SK-N-SH (cell line): ENCODE measurements around the gene PCSK5. TPM values are rescaled to one million over a fixed set of nuclear protein-coding genes. Genes with fewer than 3 reads are reported as not detected.

Experiments used
- CTCF ChIA-PET: fragments of 300-600, 350-600 bp; formaldehyde crosslinking; extraction: SDS; loops from one replicate; lab custom pipeline; 2021; lab: Yijun Ruan, JAX
- POLR2A ChIA-PET: fragments of 350-600 bp; sonication (Branson Sonifier 250); formaldehyde crosslinking; extraction: SDS; loops from one replicate; lab custom pipeline; 2020; ENCODE audit warnings: antibody characterized with exemption, inconsistent platforms; lab: Yijun Ruan, JAX
- DNase-seq: peaks from one replicate; pipeline ENCODE4 v3.0.0; 2012
- H2AFZ ChIP-seq: fragments of 200-600 bp; sonication (generic); 2 replicates; pipeline ENCODE4 v1.8.1; 2016; ENCODE audit warnings: antibody characterized with exemption, mild to moderate bottlenecking, low read depth
- H3F3A ChIP-seq: fragments of 200-600 bp; sonication (generic); replicated peaks from 2 replicates; pipeline ENCODE3; 2016; ENCODE audit warnings: antibody characterized with exemption, mild to moderate bottlenecking; ENCODE audit not compliant: insufficient read depth
- H3K27ac ChIP-seq, 2 experiments: fragments of 200-500 bp in 1 of 2; fragments of 200-600 bp in 1 of 2; sonication (Bioruptor generic) in 1 of 2; sonication (generic), shearing (Covaris generic) in 1 of 2; 2 replicates each; pipeline versions ENCODE4 v1.5.1 to v1.6.1; 2014 to 2016; ENCODE audit warnings: low read depth in 2 of 2, inconsistent platforms in 1 of 2, low read length in 1 of 2, mild to moderate bottlenecking in 1 of 2, mixed read lengths in 1 of 2
- H3K27me3 ChIP-seq: fragments of 200-600 bp; sonication (generic), shearing (Covaris generic); 2 replicates; pipeline ENCODE4 v1.6.1; 2016; ENCODE audit warnings: mixed run types; ENCODE audit not compliant: insufficient read depth
- H3K36me3 ChIP-seq, 2 experiments: fragments of 200-500 bp in 1 of 2; fragments of 200-600 bp in 1 of 2; sonication (Bioruptor generic) in 1 of 2; sonication (generic) in 1 of 2; replicated peaks in 1 of 2; 2 replicates each; pipeline versions ENCODE3 to v1.5.1; 2014 to 2016; ENCODE audit warnings: low read length in 1 of 2, mild to moderate bottlenecking in 1 of 2; ENCODE audit not compliant: insufficient read depth in 2 of 2, control insufficient read depth in 1 of 2
- H3K4me1 ChIP-seq, 2 experiments: fragments of 200-500 bp in 1 of 2; fragments of 200-600 bp in 1 of 2; sonication (Bioruptor generic) in 1 of 2; sonication (generic), shearing (Covaris generic) in 1 of 2; 2 replicates each; pipeline versions ENCODE4 v1.5.1 to v1.6.1; 2014 to 2016; ENCODE audit warnings: low read depth in 1 of 2, low read length in 1 of 2, mixed run types in 1 of 2; ENCODE audit not compliant: insufficient read depth in 2 of 2, control insufficient read depth in 1 of 2
- H3K4me2 ChIP-seq: fragments of 200-600 bp; sonication (generic), shearing (Covaris generic); 2 replicates; pipeline ENCODE4 v1.6.1; 2017; ENCODE audit warnings: mixed run types
- H3K4me3 ChIP-seq, 2 experiments: fragments of 200-500 bp in 1 of 2; fragments of 200-600 bp in 1 of 2; sonication (Bioruptor generic) in 1 of 2; sonication (generic), shearing (Covaris generic) in 1 of 2; 2 replicates each; pipeline versions ENCODE4 v1.5.1 to v1.8.1; 2014 to 2016; ENCODE audit warnings: low read depth in 2 of 2, inconsistent platforms in 1 of 2, low read length in 1 of 2, mild to moderate bottlenecking in 1 of 2, mixed read lengths in 1 of 2, moderate library complexity in 1 of 2
- H3K79me2 ChIP-seq: fragments of 200-600 bp; sonication (generic); 2 replicates; pipeline ENCODE4 v1.8.1; 2017; ENCODE audit warnings: mild to moderate bottlenecking; ENCODE audit not compliant: insufficient read depth
- H3K9ac ChIP-seq: fragments of 200-600 bp; sonication (generic); 2 replicates; pipeline ENCODE4 v1.6.1; 2017; ENCODE audit warnings: mixed run types
- H3K9me2 ChIP-seq: fragments of 200-600 bp; sonication (generic); 2 replicates; pipeline ENCODE4 v1.6.1; 2017; ENCODE audit warnings: mixed run types
- H3K9me3 ChIP-seq: fragments of 200-600 bp; sonication (generic); 2 replicates; pipeline ENCODE4 v1.6.1; 2017; ENCODE audit warnings: mixed run types, mild to moderate bottlenecking, moderate library complexity
- H4K20me1 ChIP-seq: fragments of 200-600 bp; sonication (generic); 2 replicates; pipeline ENCODE4 v1.6.1; 2017; ENCODE audit warnings: mild to moderate bottlenecking, mixed run types; ENCODE audit not compliant: insufficient read depth
- CTCF ChIP-seq: fragments of 200-600 bp; sonication (generic); IDR thresholded peaks from 2 replicates; pipeline ENCODE4 v1.6.1; 2017; ENCODE audit warnings: antibody characterized with exemption, mild to moderate bottlenecking, moderate library complexity
- ELF1 ChIP-seq: IDR thresholded peaks from 2 replicates; pipeline ENCODE4 v1.4.0; 2012
- EZH2phosphoT487 ChIP-seq: fragments of 200-600 bp; sonication (generic); IDR thresholded peaks from 2 replicates; pipeline ENCODE4 v1.6.1; 2017; ENCODE audit warnings: low read depth, mixed run types, mild to moderate bottlenecking, antibody characterized with exemption, moderate library complexity, borderline replicate concordance
- FOSL2 ChIP-seq: IDR thresholded peaks from 2 replicates; pipeline ENCODE4 v1.4.0; 2012; ENCODE audit warnings: low read depth, mild to moderate bottlenecking, moderate library complexity, borderline replicate concordance
- FOXJ3 ChIP-seq: sonication (generic); formaldehyde crosslinking; IDR thresholded peaks from 2 replicates; pipeline ENCODE4 v1.5.1; 2020; ENCODE audit warnings: mild to moderate bottlenecking, missing genetic modification reagents
- GATA2 ChIP-seq: sonication (generic); formaldehyde crosslinking; IDR thresholded peaks from 2 replicates; pipeline ENCODE4 v1.5.0; 2020; ENCODE audit warnings: mild to moderate bottlenecking, missing genetic modification reagents
- MXI1 ChIP-seq: IDR thresholded peaks from 2 replicates; pipeline ENCODE4 v1.6.1; 2012; ENCODE audit warnings: mild to moderate bottlenecking, low read depth, low read length, improper control_type of control experiment
- NFIC ChIP-seq: IDR thresholded peaks from 2 replicates; pipeline ENCODE4 v1.4.0; 2012; ENCODE audit warnings: borderline replicate concordance
- POLR2AphosphoS5 ChIP-seq: IDR thresholded peaks from 2 replicates; pipeline ENCODE4 v1.6.1; 2012; ENCODE audit warnings: low read depth, low read length
- RAD21 ChIP-seq: IDR thresholded peaks from 2 replicates; pipeline ENCODE4 v1.6.1; 2012; ENCODE audit warnings: mild to moderate bottlenecking, low read length
- RCOR1 ChIP-seq: fragments of 150-350 bp; IDR thresholded peaks from 2 replicates; pipeline ENCODE4 v1.6.1; 2017; ENCODE audit warnings: antibody characterized with exemption, low read length
- RFX5 ChIP-seq: IDR thresholded peaks from 2 replicates; pipeline ENCODE4 v1.6.1; 2012; ENCODE audit warnings: mild to moderate bottlenecking, improper control_type of control experiment, low read length
- RXRA ChIP-seq: IDR thresholded peaks from 2 replicates; pipeline ENCODE4 v1.4.0; 2012; ENCODE audit warnings: low read depth, mild to moderate bottlenecking, borderline replicate concordance
- SIN3A ChIP-seq: IDR thresholded peaks from 2 replicates; pipeline ENCODE4 v1.6.1; 2012; ENCODE audit warnings: low read depth, mild to moderate bottlenecking, low read length, moderate library complexity, borderline replicate concordance
- SMC3 ChIP-seq: IDR thresholded peaks from 2 replicates; pipeline ENCODE4 v1.6.1; 2012; ENCODE audit warnings: low read depth, low read length, improper control_type of control experiment
- TAF1 ChIP-seq: IDR thresholded peaks from 2 replicates; pipeline ENCODE4 v1.6.1; 2012; ENCODE audit warnings: low read depth, mild to moderate bottlenecking, low read length, moderate library complexity, borderline replicate concordance
- WGBS: methylation state at CpG from one replicate; pipeline ENCODE4 v1.1.6; 2017; ENCODE audit warnings: low lambda C conversion rate; 5-methylcytosine and 5-hydroxymethylcytosine counted together
- polyA plus RNA-seq, 3 experiments: library from polyadenylated mRNA; depleted of rRNA; stranded (reverse); fragments of >200 nt; gene quantifications; 2 replicates each; pipeline ENCODE4 v1.2.3, GENCODE V29; 2012
- TF ChIP-seq, protein P1 (sequence below): fragments of 150-350 bp; IDR thresholded peaks from 2 replicates; pipeline ENCODE4 v1.6.1; 2017; ENCODE audit warnings: antibody characterized with exemption, low read length, low read depth, borderline replicate concordance
- TF ChIP-seq, protein P2 (sequence below): IDR thresholded peaks from 2 replicates; pipeline ENCODE4 v1.4.0; 2012; ENCODE audit warnings: low read depth

PCSK5 gene
- polyA plus RNA-seq, 1 of the 3 experiments (the other 2 are of a cell fraction): 0.08 TPM

GRCh38 chr9:75869236-75869635, 21.2 kb upstream of the PCSK5 start:
- TF ChIP-seq CTCF (no peak), RFX5 (no peak), TAF1 (no peak), EZH2phosphoT487 (no peak), RCOR1 (no peak), ELF1 (no peak), SMC3 (no peak), FOSL2 (no peak)
- TF ChIP-seq, protein P1, sequence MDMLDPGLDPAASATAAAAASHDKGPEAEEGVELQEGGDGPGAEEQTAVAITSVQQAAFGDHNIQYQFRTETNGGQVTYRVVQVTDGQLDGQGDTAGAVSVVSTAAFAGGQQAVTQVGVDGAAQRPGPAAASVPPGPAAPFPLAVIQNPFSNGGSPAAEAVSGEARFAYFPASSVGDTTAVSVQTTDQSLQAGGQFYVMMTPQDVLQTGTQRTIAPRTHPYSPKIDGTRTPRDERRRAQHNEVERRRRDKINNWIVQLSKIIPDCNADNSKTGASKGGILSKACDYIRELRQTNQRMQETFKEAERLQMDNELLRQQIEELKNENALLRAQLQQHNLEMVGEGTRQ: no peak
- TF ChIP-seq, protein P2, sequence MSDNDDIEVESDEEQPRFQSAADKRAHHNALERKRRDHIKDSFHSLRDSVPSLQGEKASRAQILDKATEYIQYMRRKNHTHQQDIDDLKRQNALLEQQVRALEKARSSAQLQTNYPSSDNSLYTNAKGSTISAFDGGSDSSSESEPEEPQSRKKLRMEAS: no peak
- Histone ChIP-seq H3K4me3 (no peak overlapping the region), H3K27ac (no peak overlapping the region), H3K4me1 (no peaks in the 10 kb centered on the region), H2AFZ (no peak overlapping the region), H3K27me3 (no peaks in the 10 kb centered on the region), H3K9me3 (no peaks in the 10 kb centered on the region), H3K79me2 (no peaks in the 10 kb centered on the region), H4K20me1 (no peaks in the 10 kb centered on the region), H3K9me2 (no peaks in the 10 kb centered on the region), H3K36me3 (no peaks in the 10 kb centered on the region), H3K9ac (no peak overlapping the region), H3K4me2 (no peak overlapping the region), H3F3A (no peaks in the 10 kb centered on the region)
- WGBS: 4% methylated on average over 3 of the region's 3 CpGs
- no peak for DNase-seq
- POLR2A ChIA-PET: no interaction called here
- CTCF ChIA-PET: interaction anchor here (0.7 to 1.4 kb wide), 2 partner anchors 12 to 604 kb away, joined by 3 read pairs; no protein-coding TSS in a partner anchor

GRCh38 chr9:75870450-75870849, 20.0 kb upstream of the PCSK5 start:
- no peaks in the 10 kb centered on the region for H3K36me3 ChIP-seq
- H3K4me1 ChIP-seq: no peaks in the 10 kb centered on the region
- H3K4me3 ChIP-seq: no peak overlapping the region
- no peak overlapping the region for H3K4me2 ChIP-seq
- ChIA-PET POLR2A (no interaction called here), CTCF (interaction anchor here (1.1 kb wide), 1 partner anchor 15 kb away, joined by 3 read pairs; no protein-coding TSS in a partner anchor)
- H3K9me3 ChIP-seq: no peaks in the 10 kb centered on the region
- H3K27me3 ChIP-seq: no peaks in the 10 kb centered on the region
- H2AFZ ChIP-seq: no peak overlapping the region
- no peaks in the 10 kb centered on the region for H3K9me2 ChIP-seq
- TF ChIP-seq RFX5 (no peak), FOXJ3 (CRISPR knock-in tag) (no peak), GATA2 (CRISPR knock-in tag) (no peak), SIN3A (no peak), RXRA (no peak), RAD21 (no peak), MXI1 (no peak), POLR2AphosphoS5 (no peak), NFIC (no peak), SMC3 (no peak), TAF1 (no peak)
- TF ChIP-seq, protein P1: no peak
- H3K79me2 ChIP-seq: no peaks in the 10 kb centered on the region
- H3K9ac ChIP-seq: no peak overlapping the region
- H4K20me1 ChIP-seq: no peaks in the 10 kb centered on the region
- WGBS: 0% methylated on average over 1 of the region's 1 CpG
- DNase-seq: no peak
- no peaks in the 10 kb centered on the region for H3F3A ChIP-seq
- no peak overlapping the region for H3K27ac ChIP-seq
